Colon (tissue), 2 donors: Measurements from ENCODE around the gene SMYD3.
"Not testable (repeated sequence)": the region's sequence is repeated elsewhere in the genome, so short reads cannot be mapped to it uniquely, and the experiment has no call there.

Experiments
- FAIRE-seq: peaks from 2 replicates; lab custom pipeline; 2012; peaks lifted over from hg19 to GRCh38; lab: Jason Lieb, UNC
- donor health status: control.
- donor health status: control.

Gene SMYD3

GRCh38 chr1:245829826-245830225, 677.3 kb downstream of the SMYD3 start:
- no peak for FAIRE-seq

- no peak for FAIRE-seq
Observed at GRCh38 chr1:245829194-245829593, 677.9 kb downstream of the SMYD3 start.

- no peak for FAIRE-seq
Observed at GRCh38 chr1:245827301-245827700, 679.8 kb downstream of the SMYD3 start.

GRCh38 chr1:245825128-245825901, 681.8 kb downstream of the SMYD3 start:
- FAIRE-seq, result no peak

- FAIRE-seq, result no peak
Observed at GRCh38 chr1:245823408-245824147, 683.5 kb downstream of the SMYD3 start.

GRCh38 chr1:245822996-245823395, 684.1 kb downstream of the SMYD3 start:
- FAIRE-seq, result no peak

GRCh38 chr1:245818363-245818762, 688.7 kb downstream of the SMYD3 start:
- not testable (repeated sequence) for FAIRE-seq

GRCh38 chr1:245816496-245816895, 690.6 kb downstream of the SMYD3 start:
- FAIRE-seq, result not testable (repeated sequence)

GRCh38 chr1:245814651-245815050, 692.4 kb downstream of the SMYD3 start:
- FAIRE-seq, result no peak

GRCh38 chr1:245812278-245812677, 694.8 kb downstream of the SMYD3 start:
- no peak for FAIRE-seq

GRCh38 chr1:245810789-245811337, 696.2 kb downstream of the SMYD3 start:
- FAIRE-seq, result no peak

GRCh38 chr1:245810181-245810769, 696.8 kb downstream of the SMYD3 start:
- no peak for FAIRE-seq

GRCh38 chr1:245809361-245809760, 697.7 kb downstream of the SMYD3 start:
- FAIRE-seq, result no peak

GRCh38 chr1:245807954-245808719, 698.9 kb downstream of the SMYD3 start:
- no peak for FAIRE-seq

GRCh38 chr1:245807306-245807705, 699.8 kb downstream of the SMYD3 start:
- FAIRE-seq, result no peak

GRCh38 chr1:245805532-245805931, 701.5 kb downstream of the SMYD3 start:
- FAIRE-seq, result no peak

GRCh38 chr1:245804696-245805095, 702.4 kb downstream of the SMYD3 start:
- FAIRE-seq, result no peak

- FAIRE-seq, result no peak
Observed at GRCh38 chr1:245803666-245804037, 703.4 kb downstream of the SMYD3 start.

- FAIRE-seq, result no peak
Observed at GRCh38 chr1:245802941-245803665, 704.0 kb downstream of the SMYD3 start.

- FAIRE-seq, result no peak
Observed at GRCh38 chr1:245800901-245801605, 706.0 kb downstream of the SMYD3 start.

- FAIRE-seq, result no peak
Observed at GRCh38 chr1:245798349-245798711, 708.7 kb downstream of the SMYD3 start.
